OCI-LY3 (cell line): ENCODE data around the gene GDF11.

ENCODE experiments used
- H2AFZ ChIP-seq: fragments of 200-600, 300-600 bp; shearing (Covaris generic); 2 replicates; pipeline ENCODE4 v1.6.0; 2014; ENCODE audit warnings: antibody characterized with exemption, low read depth, low read length
- H3K27ac ChIP-seq: fragments of 200-600, 300-600 bp; sonication (generic); 2 replicates; pipeline ENCODE4 v1.5.1; 2014; ENCODE audit warnings: mild to moderate bottlenecking, low read length, moderate library complexity, mixed read lengths
- H3K27me3 ChIP-seq: fragments of 200-600, 300-600 bp; sonication (generic); 2 replicates; pipeline ENCODE4 v1.6.1; 2014; ENCODE audit warnings: low read depth, low read length, mixed read lengths
- H3K36me3 ChIP-seq: fragments of 200-600, 300-600 bp; sonication (generic); replicated peaks from 2 replicates; pipeline ENCODE3; 2014; ENCODE audit warnings: low read depth, low read length, mixed read lengths
- H3K4me1 ChIP-seq: fragments of 300-600, 200-600 bp; sonication (generic); 2 replicates; pipeline ENCODE4 v1.6.1; 2014; ENCODE audit warnings: low read length, mixed read lengths
- H3K4me2 ChIP-seq: fragments of 200-600, 300-600 bp; sonication (generic); 2 replicates; pipeline ENCODE4 v1.6.1; 2014; ENCODE audit warnings: low read length, mixed read lengths
- H3K4me3 ChIP-seq: fragments of 300-600, 200-600 bp; sonication (generic); 2 replicates; pipeline ENCODE4 v1.5.1; 2014; ENCODE audit warnings: antibody characterized with exemption, mild to moderate bottlenecking, low read length, moderate library complexity
- H3K79me2 ChIP-seq: fragments of 300-600, 200-600 bp; shearing (Covaris generic); 2 replicates; pipeline ENCODE4 v1.6.1; 2014; ENCODE audit warnings: mild to moderate bottlenecking, low read length, mixed read lengths
- H3K9ac ChIP-seq: fragments of 300-600, 200-600 bp; shearing (Covaris generic); 2 replicates; pipeline ENCODE4 v1.6.0; 2014; ENCODE audit warnings: mild to moderate bottlenecking, low read length, moderate library complexity
- H3K9me3 ChIP-seq: fragments of 200-600, 300-600 bp; shearing (Covaris generic); 2 replicates; pipeline ENCODE4 v1.6.1; 2014; ENCODE audit warnings: low read length, mixed read lengths; ENCODE audit not compliant: insufficient read depth
- H4K20me1 ChIP-seq: fragments of 200-600, 300-600 bp; sonication (generic); 2 replicates; pipeline ENCODE4 v1.6.1; 2016; ENCODE audit warnings: low read length, mixed read lengths; ENCODE audit not compliant: insufficient read depth
- EZH2phosphoT487 ChIP-seq: fragments of 200-600 bp; shearing (Covaris generic); IDR thresholded peaks from 2 replicates; pipeline ENCODE4 v1.6.1; 2018; ENCODE audit warnings: antibody characterized with exemption, mixed run types, low read depth
- TF ChIP-seq, protein P1 (sequence below): fragments of 200-600, 300-600 bp; sonication (generic); IDR thresholded peaks from 2 replicates; pipeline ENCODE4 v1.5.1; 2014; ENCODE audit warnings: antibody characterized with exemption, low read length, low read depth

GDF11 gene

DNA sequence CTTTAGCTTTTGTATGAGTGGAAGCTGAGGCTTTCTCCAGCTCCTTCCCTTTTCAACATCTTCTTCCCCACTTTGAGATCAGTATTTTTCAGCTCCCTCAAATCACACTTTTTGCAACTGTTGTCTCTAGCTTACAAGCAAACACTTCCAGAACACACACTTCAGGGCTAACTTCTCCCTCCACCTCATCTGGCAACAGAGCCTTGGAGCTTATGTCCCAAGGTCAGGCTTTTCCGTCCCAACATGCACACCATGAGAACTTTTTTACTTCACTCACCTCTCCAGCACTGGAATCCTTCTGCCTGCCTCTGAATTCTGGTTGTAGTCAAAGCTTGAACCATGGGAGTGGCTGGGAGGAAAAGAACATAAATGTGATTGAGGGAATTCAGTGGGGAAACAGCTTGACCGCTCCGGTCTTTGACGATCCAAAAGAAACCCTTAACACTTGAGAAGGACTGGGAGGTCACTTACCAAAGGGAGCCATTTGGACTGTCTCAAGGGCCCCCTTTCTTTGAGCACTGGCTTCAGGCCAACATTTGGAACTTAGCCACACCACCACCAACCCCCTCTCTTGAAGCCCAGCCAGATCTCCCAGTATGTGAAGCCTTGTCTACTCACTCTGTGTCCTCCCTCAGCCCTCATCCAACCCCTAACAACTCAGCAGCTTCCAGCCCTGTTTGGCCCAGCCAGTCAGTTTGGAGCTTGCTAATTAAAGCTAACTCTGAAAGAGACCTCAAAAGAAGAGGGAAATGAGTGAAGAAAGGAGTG is 31.0 kb upstream of the GDF11 start:
- H3K9me3 ChIP-seq, result no peaks in the 10 kb centered on the region
- H3K4me3 ChIP-seq, result no peak overlapping the region
- no peaks in the 10 kb centered on the region for H3K36me3 ChIP-seq
- no peak overlapping the region for H3K27ac ChIP-seq
- H2AFZ ChIP-seq, result no peak overlapping the region
- no peak for TF ChIP-seq EZH2phosphoT487
- TF ChIP-seq, protein P1, sequence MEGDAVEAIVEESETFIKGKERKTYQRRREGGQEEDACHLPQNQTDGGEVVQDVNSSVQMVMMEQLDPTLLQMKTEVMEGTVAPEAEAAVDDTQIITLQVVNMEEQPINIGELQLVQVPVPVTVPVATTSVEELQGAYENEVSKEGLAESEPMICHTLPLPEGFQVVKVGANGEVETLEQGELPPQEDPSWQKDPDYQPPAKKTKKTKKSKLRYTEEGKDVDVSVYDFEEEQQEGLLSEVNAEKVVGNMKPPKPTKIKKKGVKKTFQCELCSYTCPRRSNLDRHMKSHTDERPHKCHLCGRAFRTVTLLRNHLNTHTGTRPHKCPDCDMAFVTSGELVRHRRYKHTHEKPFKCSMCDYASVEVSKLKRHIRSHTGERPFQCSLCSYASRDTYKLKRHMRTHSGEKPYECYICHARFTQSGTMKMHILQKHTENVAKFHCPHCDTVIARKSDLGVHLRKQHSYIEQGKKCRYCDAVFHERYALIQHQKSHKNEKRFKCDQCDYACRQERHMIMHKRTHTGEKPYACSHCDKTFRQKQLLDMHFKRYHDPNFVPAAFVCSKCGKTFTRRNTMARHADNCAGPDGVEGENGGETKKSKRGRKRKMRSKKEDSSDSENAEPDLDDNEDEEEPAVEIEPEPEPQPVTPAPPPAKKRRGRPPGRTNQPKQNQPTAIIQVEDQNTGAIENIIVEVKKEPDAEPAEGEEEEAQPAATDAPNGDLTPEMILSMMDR, result no peak
- no peak overlapping the region for H3K4me2 ChIP-seq
- peaks cover 19% of the 10 kb centered on the region for H3K4me1 ChIP-seq
- H3K27me3 ChIP-seq, result peaks cover 25% of the 10 kb centered on the region
- no peaks in the 10 kb centered on the region for H4K20me1 ChIP-seq
- peaks cover 3% of the 10 kb centered on the region; the same call in 1 of the 2 replicates for H3K79me2 ChIP-seq
- no peak overlapping the region for H3K9ac ChIP-seq

- H3K4me3 ChIP-seq, result no peak overlapping the region
- H4K20me1 ChIP-seq, result no peaks in the 10 kb centered on the region
- no peak for TF ChIP-seq EZH2phosphoT487
- TF ChIP-seq, protein P1, result no peak
- no peak overlapping the region for H3K27ac ChIP-seq
- H3K9ac ChIP-seq, result no peak overlapping the region
- H3K79me2 ChIP-seq, result peaks cover 7% of the 10 kb centered on the region; the same call in 1 of the 2 replicates
- H3K36me3 ChIP-seq, result no peaks in the 10 kb centered on the region
- no peak overlapping the region for H3K4me2 ChIP-seq
- no peaks in the 10 kb centered on the region for H3K9me3 ChIP-seq
- peaks cover 25% of the 10 kb centered on the region for H3K27me3 ChIP-seq
- peaks cover 26% of the 10 kb centered on the region for H3K4me1 ChIP-seq
- no peak overlapping the region for H2AFZ ChIP-seq
These were observed 30.1 kb upstream of the GDF11 start for GRCh38 chr12:55712700-55713415.

GRCh38 chr12:55713721-55714120 is 29.2 kb upstream of the GDF11 start:
- TF ChIP-seq EZH2phosphoT487, result no peak
- TF ChIP-seq, protein P1, result no peak

GRCh38 chr12:55715169-55715764 is 27.7 kb upstream of the GDF11 start:
- H3K4me2 ChIP-seq, result peak overlapping the region; percentile 90
- H3K27me3 ChIP-seq, result peaks cover 9% of the 10 kb centered on the region
- H4K20me1 ChIP-seq, result no peaks in the 10 kb centered on the region
- H2AFZ ChIP-seq, result peak overlapping the region; percentile 99
- no peak overlapping the region for H3K27ac ChIP-seq
- no peaks in the 10 kb centered on the region for H3K36me3 ChIP-seq
- peak overlapping the region; percentile 86; the same call in 1 of the 2 replicates for H3K9ac ChIP-seq
- no peaks in the 10 kb centered on the region for H3K9me3 ChIP-seq
- no peak for TF ChIP-seq EZH2phosphoT487
- TF ChIP-seq, protein P1, result no peak
- H3K79me2 ChIP-seq, result peaks cover 7% of the 10 kb centered on the region; the same call in 1 of the 2 replicates
- peaks cover 15% of the 10 kb centered on the region for H3K4me1 ChIP-seq
- H3K4me3 ChIP-seq, result peak overlapping the region; percentile 91

More at GRCh38 chr12:55713721-55714120, 29.2 kb upstream of the GDF11 start:
- Histone ChIP-seq H3K4me2 (no peak overlapping the region), H3K36me3 (no peaks in the 10 kb centered on the region), H3K9ac (no peak overlapping the region), H3K4me1 (peaks cover 20% of the 10 kb centered on the region), H3K27ac (no peak overlapping the region), H3K4me3 (no peak overlapping the region), H2AFZ (no peak overlapping the region), H4K20me1 (no peaks in the 10 kb centered on the region), H3K79me2 (peaks cover 7% of the 10 kb centered on the region; the same call in 1 of the 2 replicates), H3K9me3 (no peaks in the 10 kb centered on the region), H3K27me3 (peaks cover 21% of the 10 kb centered on the region)
